Skin epidermis (tissue), 12 donors: ENCODE data around the gene ERI3.

Source experiments
- H3K27ac ChIP-seq, 21 experiments: fragments of 200-600 bp; sonication (generic) in 11 of 21; one replicate each; pipeline ENCODE4 v1.5.0; 2020; ENCODE audit warnings: mild to moderate bottlenecking in 3 of 21, inconsistent platforms in 2 of 21, moderate library complexity in 2 of 21
- H3K4me3 ChIP-seq, 7 experiments: fragments of 200-600 bp; sonication (generic) in 2 of 7; one replicate each; pipeline ENCODE4 v1.5.0; 2020; ENCODE audit warnings: inconsistent platforms in 2 of 7, mild to moderate bottlenecking in 2 of 7, moderate library complexity in 1 of 7

The ERI3 gene

DNA sequence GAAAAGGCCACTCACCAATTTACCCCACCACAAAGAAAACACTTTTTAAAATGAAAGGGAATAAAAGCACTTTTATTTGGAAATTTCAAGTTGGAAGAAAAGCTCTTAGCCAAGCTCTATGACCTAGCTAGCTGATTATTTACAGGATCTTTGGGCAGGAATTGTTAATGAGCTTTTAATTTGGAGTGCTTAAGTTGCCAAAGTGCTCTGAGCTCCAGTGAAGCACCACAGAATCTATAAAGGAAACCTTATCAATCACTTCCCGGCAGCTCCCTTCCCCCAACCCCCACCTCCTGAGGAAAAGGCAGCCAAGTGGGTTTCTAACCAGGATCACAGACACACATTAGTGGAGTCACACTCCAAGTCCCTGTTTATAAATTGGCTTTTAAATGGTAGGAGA, 1.5 kb downstream of the ERI3 start:
- no peak overlapping the region for H3K4me3 ChIP-seq
- no peak overlapping the region for H3K27ac ChIP-seq

DNA sequence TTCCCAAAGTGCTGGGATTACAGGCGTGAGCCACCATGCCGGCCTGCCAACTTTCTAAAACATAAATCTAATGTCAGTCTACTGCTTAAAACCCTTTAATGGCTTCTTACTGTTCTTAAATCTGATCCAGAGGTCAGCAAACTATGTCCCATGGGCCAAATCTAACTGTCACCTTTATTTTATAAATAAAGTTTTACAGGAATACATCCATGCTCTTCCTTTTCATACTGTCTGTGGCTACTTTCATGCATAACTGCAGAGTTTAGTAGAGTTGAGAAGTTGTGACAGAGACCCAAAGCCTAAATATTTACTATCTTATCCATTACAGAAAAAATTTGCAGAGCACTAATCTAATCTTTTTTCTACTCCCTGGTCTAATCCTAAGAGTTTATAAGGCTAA, 3.8 kb downstream of the ERI3 start:
- H3K4me3 ChIP-seq: no peak overlapping the region
- H3K27ac ChIP-seq: no peak overlapping the region

DNA sequence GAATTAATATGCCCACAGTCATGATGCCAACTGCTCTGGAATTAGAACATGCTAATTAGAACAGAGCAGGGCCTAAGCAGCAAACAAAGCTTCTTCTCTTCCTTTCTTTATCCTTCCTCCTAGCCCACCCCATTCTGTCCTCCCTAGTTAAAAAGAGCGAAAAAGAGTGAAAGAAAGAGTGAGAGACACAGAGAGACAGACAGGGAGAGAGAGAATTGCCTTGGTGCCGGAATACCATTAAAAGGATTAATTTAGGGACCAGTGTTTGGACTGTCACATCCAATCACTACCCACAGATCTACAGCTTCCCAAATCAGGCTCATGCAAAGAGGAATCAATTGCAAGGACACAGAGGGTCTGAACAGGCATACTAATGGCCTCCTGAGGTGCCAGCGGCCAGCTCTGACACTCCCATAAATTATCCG, 7.0 kb downstream of the ERI3 start:
- Histone ChIP-seq H3K27ac (peak overlapping the region in 3 of 21 experiments; percentile 27 to 53 (median 32)), H3K4me3 (no peak overlapping the region)

DNA sequence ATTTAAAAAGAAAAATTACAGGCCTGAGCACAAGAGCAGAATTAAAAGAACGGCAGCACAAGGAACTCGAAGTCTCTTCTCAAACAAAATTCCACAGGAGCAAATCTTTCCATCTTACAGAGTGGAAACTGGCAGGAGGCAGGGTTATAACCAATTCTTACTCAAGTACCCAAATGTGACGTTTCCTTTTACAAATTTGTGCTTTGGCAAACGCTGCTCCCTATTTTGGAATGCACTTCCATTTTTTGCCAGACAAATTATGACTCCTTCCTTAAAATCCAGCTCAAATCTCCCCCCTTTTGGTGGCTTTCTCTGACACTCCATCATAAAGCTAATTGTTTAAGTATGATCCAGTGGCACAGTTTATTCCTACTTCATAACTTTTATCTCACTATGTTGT, 7.8 kb downstream of the ERI3 start:
- Histone ChIP-seq H3K27ac (peak overlapping the region in 2 of 21 experiments; percentile 54 to 57), H3K4me3 (no peak overlapping the region)

DNA sequence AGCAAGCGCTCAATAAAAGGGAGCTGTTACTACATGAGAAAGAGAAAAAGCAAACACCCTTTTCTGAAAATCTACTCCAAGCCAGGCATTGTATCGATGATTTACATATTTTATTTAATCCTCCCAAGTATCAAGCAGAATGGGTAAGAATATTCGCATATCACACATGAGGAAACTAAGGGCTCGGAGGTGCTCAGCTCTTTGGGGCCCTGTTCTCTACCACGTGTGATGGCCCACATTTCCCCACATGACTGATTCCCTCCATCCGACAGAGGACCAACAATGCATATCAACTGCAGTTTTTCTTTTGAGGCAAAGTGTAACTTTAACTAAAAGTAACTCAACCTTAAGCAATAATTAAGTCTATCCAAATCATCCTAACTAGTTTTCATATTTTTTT, 8.2 kb downstream of the ERI3 start:
- no peak overlapping the region for H3K4me3 ChIP-seq

DNA sequence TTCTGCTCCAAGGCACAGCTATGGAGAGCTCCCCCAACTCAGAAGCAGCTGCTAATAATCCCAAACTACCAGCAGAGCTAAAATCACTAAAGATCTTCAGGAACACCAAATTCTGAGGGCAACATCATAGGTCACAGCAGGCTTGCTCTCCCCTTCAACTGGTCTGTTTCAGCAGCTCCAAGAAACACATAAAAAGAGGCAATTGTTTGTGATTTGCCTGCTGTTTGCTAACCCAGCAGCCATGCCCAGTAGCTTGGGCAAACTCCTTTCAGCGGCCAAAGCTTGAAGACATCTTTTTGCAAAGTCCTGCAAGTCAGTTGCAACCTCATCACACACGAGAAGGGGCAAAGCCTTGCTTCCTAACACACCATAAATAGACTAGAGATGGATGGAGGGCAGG, 8.9 kb downstream of the ERI3 start:
- Histone ChIP-seq H3K27ac (peak overlapping the region in 1 of 21 experiments; percentile 57), H3K4me3 (no peak overlapping the region)

More for the DNA sequence above, 8.2 kb downstream of the ERI3 start:
- H3K27ac ChIP-seq: peak overlapping the region in 2 of 21 experiments; percentile 54 to 57

DNA sequence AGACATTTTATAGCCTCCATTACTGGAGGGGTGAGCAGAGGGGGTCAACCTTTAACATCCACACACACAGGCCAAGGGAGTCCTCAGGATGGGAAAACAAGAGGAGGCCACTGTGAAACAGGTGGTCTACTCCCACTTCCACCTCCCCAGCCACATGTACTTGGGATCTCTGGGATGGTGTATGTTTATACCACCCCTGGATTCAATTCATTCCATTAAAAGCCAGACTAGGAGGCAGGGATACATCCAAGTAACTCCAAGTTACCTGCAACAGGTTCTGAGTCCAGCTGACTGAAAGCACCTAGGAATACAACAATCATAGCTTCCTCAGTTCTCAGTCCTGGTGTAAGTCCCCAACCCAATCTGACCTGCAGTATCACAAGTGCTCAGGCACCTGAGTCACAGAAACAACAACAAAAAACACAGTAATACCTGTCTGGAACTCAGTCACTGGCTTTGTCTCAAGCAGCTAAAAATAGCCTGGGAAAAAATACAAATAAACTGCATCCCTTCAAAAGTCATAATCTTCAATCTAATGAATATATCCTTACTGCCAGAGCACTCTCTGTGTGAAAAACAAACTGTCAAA, 9.8 kb downstream of the ERI3 start:
- Histone ChIP-seq H3K27ac (no peak overlapping the region), H3K4me3 (no peak overlapping the region)

DNA sequence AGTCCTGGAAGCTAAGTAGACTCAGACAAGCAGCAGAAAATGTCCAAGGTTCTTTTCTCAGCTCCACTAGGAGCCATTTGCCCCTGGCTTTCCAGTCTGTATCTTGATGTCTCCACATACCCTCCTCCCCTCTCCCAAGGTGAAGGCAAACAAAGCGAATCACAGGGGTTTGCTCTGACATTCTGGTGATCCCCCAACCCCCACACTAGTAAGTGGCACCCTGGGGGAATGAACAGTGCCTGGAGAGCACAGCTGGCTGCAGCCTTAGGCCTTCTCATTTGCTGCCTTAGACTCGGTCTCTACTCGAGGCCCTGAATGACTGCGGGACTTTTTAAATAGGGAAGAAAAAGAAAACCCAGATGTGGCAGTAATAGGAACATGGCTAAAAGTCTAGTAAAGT, 15.3 kb downstream of the ERI3 start:
- H3K27ac ChIP-seq: no peak overlapping the region
- H3K4me3 ChIP-seq: no peak overlapping the region

DNA sequence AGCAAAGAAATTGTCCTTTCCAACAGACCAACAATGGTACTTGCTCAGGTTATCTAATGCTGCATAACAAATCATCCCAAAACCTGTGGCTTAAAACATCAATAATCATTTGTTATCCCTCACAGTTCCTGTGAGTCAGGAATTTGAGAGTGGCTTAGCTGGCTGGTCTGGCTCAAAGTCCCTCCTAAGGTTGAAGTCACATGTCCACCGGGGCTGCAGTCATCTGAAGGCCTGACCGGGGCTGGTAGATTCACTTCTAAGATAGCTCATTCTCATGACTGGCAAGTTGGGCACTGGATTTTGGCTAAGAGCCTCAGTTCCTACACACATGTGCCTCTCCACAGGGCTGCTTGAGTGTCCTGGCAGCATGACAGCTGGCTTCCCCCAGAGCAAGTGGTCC, 16.9 kb downstream of the ERI3 start:
- no peak overlapping the region for H3K27ac ChIP-seq
- H3K4me3 ChIP-seq: no peak overlapping the region

DNA sequence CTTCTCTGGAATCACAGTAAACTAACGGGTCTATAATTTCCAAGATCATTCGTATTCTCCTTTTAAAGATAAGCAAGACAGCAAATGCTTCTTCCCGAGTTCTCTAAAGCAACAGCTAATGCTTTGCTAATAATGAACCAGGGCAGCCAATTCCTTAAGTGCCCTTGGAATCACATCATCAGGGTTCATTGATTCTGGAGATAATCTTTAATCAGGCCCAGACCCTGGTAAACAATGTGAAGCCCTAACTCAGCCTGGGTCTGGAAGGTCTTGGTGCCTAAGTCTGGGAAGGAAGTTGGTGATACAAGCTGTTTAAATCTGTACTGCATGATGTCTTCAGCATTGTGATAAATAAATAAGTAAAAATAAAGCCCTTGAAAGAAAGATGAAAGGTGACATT, 18.4 kb downstream of the ERI3 start:
- no peak overlapping the region for H3K27ac ChIP-seq
- no peak overlapping the region for H3K4me3 ChIP-seq

DNA sequence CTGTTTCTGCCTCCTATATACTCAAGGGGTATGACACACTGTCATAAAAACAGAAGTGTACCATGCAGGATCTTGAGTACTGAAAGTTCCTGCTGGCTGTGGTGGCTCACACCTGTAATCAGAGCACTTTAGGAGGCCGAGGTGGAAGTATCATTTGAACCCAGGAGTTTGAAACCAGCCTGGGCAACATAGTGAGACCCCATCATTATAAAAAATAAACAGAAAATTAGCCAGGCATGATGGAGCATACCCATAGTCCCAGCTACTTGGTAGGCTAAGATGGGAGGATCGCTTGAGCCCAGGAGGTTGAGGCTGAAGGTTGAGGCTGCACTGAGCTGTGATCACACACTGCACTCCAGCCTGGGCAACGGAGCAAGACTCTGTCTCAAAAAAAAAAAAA, 20.1 kb downstream of the ERI3 start:
- no peak overlapping the region for H3K4me3 ChIP-seq
- H3K27ac ChIP-seq: no peak overlapping the region

DNA sequence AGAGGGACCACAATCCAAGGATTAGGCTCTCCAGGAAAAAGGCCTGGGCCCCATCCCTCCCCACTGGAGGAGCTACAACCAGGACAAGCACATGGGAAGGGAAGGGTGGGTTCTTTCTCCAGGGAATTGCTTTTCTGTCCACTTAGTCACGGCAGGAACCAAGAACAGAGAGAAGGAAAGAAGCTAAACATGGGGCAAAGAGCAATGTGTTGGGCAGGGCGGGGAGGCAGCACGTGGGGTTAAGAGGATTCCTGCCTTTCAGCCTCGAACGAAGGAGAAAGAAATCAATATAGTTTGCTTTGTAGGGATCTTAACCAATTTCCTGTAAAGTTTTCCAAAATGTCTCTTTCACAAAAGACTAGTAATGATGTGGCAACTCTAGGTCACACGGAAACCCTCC, 21.7 kb downstream of the ERI3 start:
- H3K4me3 ChIP-seq: no peak overlapping the region
- H3K27ac ChIP-seq: no peak overlapping the region

DNA sequence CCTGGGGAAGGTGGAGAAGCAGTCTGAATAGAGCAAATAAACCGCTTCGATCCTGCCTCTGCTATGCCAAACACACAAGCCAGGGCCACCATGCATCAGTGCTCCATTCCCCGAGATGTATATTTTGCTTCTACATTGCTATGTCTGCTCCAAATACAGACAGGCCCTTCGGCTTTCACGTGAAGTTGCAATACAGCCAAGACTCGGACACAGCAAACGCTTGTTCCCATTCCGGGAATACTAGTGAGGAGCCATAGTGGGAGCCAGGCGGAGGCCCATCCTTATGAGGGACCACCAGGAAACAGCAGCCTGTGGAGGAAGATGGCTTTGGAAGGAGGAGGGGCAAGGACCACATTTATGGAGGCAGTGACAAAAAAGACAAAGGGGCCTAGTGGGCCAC, 22.6 kb downstream of the ERI3 start:
- H3K4me3 ChIP-seq: no peak overlapping the region
- H3K27ac ChIP-seq: no peak overlapping the region

DNA sequence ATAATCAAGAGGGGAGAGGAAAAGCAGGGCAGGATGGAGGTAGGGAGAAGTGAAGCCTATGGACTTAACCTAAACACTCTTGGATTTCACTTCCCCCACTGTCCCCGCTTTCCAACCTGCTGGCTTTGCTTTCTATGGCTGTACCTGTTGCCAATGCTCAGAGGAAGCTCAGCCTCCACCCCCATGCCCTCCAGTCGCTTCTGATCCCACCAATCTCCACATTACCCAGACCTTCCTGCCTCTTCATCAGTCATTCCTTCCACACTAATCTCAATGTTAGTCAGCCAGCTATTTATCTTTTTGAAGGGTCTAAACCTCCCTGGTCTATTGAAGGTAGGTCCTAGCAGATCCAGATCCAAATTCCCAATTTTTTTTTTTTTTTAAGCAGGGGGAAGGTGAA, 24.1 kb downstream of the ERI3 start:
- no peak overlapping the region for H3K4me3 ChIP-seq
- no peak overlapping the region for H3K27ac ChIP-seq

DNA sequence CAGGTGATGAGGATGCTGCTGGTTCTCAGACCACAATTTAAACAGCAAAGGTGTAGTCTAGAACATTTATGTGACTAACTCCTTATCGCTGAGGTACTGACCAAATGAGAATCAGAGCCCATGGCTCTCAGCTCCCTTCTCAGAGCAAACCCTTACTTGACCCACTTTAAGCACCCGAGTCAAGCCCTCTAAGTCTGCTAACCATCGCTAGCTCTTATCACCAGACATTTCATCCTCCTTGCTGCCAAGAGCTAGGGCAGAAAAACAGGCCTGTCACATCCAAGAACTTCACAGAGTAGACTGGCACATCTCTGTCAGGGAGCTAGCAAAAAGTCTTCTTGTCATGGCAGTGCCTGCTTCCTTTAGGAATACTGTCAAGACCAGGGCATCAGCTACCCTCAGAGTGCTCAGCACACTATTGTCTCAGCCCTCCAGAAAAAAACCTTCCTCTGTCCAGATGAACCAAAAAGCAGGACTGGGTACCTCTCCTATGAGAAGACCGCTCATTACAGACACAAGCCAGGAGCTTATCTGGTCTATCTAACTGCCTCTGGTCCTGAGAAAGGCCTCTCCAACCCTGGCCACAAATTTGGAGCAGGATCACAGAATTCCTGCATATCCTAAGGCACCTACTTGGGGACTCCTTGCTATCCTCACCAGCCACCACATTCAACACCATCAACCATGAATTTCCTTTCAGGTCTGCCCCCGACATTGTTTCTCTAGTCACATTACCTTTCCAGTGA, 26.2 kb downstream of the ERI3 start:
- H3K4me3 ChIP-seq: no peak overlapping the region
- peak overlapping the region in 6 of 21 experiments; percentile 1 to 71 (median 16) for H3K27ac ChIP-seq

DNA sequence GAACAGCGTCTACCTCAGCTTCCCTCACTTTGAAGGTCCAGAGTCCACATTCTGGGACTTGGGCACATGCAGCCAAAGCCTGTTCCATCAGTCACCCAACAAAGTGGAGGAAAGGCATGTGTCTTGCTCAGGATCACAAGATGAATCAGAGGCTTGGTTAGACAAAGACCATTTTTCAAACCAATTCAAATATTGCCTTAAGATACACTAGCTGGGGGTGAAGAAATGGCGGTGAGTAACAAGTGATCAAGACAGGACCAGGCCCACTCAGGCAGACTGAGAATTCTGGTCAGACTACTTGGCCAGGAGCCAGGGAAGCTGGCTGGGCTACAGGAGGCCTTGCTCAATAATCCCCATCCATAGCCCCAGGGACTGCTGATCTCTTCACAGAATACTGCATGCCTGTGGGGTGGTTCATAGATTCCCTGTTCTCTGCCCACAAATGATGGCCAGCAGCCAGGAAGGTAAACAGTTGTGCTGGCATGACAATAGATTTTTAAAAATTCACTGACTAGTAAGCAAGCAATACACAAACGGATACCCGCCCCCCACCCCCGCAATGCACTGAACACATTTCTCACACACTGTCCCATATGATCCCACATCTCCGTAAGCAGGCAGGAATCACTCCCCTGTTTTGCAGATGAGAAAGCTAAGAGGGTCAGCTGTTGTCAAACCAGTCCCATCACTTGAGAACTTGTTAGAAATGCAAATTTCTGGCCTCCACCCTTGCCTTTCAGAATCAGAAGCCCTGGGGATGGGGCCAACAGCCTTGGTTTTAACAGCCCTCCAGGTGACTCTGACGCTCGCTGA, 27.2 kb downstream of the ERI3 start:
- Histone ChIP-seq H3K27ac (peak overlapping the region in 7 of 21 experiments; percentile 3 to 76 (median 40)), H3K4me3 (no peak overlapping the region)

DNA sequence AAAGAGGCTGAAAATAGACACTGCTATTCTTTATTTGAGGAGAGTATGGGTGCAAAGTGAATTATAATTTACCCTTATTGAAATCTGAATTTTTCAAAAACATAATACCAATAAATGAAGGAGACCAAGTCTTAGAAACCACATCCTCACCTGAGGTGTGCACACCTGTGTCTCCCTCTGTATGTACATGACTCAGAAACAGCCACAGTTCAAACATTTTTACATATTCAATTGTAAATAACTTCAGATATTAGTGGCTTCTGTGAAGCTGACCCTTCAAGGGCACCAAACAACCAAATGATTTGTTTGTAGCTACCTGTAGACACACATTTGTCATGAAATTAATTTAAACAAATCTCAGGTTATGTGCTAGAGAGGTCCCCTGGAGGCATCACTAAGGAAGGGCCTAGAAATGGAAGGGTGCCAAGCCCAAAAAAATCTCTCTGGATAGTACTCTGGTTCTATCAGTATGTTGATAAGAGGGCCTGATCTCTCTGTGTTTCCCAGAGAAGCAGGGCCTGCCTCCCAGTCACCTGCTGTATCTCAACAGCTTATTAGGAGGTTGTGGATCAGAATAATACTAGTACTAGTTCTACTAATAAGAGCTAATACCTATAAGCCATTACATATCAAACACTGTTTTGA, 28.1 kb downstream of the ERI3 start:
- peak overlapping the region in 8 of 21 experiments; percentile 5 to 76 (median 34) for H3K27ac ChIP-seq
- H3K4me3 ChIP-seq: no peak overlapping the region

DNA sequence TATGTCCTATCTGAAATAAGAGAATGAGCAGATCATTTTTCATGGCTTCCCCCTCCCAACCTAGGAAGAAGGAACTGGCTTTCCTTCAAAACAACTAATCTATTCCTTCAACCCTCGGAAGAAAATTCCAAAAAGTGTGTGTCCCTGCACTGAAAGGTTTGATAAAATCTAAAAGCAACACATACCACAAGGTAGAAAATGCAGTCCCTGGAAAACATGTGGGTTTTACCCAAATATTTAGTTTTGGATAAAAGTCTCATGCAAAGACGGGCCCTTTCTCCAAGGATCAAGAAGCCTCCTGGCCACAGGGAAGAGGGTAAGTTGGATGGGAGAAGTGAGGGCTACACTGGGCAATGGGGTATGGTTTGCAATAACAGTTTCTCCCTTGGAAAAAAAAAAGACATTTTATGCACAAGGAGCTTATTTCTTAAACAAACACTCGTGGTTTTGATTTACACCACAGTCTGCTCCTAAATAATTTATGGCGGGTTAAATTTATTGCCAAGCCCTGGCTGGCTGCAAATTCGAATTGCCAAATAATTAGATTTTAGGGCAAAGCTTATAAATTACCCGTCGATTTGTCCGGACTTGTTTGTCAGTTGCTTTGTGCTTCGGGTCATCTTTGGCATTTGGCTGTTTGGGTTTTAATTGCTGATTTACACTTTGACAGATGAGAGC, 28.9 kb downstream of the ERI3 start:
- Histone ChIP-seq H3K4me3 (no peak overlapping the region), H3K27ac (peak overlapping the region in 1 of 21 experiments; percentile 76)

DNA sequence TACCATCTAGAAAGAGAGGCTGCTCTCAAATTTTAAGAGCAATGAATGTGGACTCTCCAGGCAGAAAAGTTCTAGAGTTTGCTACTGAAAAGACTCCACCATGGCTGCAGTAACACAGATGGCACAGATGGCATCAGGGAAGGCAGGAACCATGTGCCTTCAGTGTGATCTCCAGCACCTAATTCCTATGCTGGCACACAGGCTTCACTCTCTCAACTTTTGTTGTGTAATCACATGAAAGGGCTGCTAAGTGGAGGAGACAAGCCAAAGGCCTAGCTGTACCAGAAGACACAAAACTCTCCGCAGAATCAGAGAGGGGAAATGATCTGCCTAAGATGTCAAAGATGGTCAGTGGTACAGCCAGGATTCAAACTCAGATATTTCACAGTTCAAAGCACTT, 31.1 kb downstream of the ERI3 start:
- H3K4me3 ChIP-seq: no peak overlapping the region
- H3K27ac ChIP-seq: no peak overlapping the region

DNA sequence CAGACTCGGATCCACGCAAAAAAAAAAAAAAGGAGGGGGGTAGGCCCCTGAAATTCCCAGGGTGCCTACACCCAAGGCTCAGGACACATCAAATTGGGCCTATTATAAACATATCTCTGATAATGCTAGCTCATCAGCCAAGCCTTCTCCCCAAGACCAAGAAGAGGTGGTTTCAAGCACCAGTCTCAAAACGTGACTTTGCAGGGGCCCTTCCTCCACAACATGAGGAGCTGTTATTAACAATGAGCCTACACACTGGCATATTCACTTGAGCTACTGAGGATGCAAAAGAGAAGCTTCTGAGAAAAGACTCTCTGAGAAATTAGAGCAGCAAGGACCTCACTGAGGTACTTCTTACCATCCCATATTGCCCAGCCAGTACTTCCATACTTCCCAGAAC, 32.7 kb downstream of the ERI3 start:
- H3K4me3 ChIP-seq: no peak overlapping the region

More for the DNA sequence above, 32.7 kb downstream of the ERI3 start:
- H3K27ac ChIP-seq: no peak overlapping the region
